Endometrial microvascular endothelial cells (primary cell): ENCODE measurements around the gene CACNB2. TPM values are rescaled to one million over a fixed set of nuclear protein-coding genes. Genes with fewer than 3 reads are reported as not detected.

ENCODE experiments used
- in situ Hi-C: cut with HindIII; loops from 2 replicates; pipeline ENCODE4 v1.10.0; 2017; ENCODE audit warnings: low sequenced_read_pairs, low pct_unique_long_range_greater_than_20kb; ENCODE audit errors: inconsistent ontology term
- total RNA-seq: library from RNA; depleted of rRNA; stranded (reverse); fragments of >200 nt; gene quantifications from one replicate; pipeline ENCODE4 v1.2.3, GENCODE V29; 2015; ENCODE audit errors: inconsistent ontology term

The CACNB2 gene
- total RNA-seq, 1 donor from 2014 or later, result not detected

DNA sequence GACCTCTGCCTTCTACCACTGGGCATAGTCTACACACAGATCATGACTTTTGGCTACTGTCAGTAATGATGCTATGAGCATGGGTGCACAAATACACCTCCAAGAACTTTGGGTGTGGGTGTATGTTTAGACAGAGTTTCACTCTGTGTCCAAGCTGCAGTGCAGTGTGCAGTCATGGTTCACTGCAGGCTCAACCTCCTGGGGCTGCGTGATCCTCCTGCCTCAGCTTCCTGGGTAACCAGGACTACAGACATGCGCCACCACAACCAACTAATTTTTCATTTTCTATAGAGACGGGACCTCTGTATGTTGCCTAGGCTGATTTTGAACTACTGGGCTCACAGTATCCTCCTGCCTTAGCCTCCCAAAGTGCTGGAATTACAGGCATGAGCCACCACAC lies 316.8 kb downstream of the CACNB2 start:
- in situ Hi-C loops, result no loop called here

- in situ Hi-C loops, result no loop called here
Observed at GRCh38 chr10:18460032-18460431, 319.8 kb downstream of the CACNB2 start.

DNA sequence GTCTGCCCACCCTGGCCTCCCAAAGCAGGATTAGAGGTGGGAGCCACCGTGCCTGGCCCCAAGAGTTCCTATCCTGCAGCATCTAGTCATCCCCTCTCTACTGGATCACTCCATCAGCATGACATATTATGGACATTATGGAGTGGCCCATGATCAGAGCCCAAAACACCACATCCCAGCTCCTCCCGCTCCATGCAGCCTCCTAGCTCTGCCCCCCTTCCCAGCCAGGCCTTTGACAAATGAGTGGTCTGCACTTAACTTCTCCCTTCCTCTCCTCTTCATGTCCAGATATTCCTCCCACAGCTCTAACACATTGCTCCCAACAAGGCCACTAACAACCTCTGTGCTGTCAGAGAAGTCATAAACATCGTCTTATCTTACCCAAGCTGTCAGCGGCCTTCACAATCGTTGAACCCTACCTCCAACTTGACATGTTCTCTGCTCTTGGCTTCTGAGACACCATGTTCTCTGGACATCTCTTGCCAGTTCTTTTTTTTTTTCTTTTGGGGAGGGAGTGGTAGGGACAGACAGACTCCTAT lies 323.5 kb downstream of the CACNB2 start:
- in situ Hi-C loops, result no loop called here

GRCh38 chr10:18469125-18469524 lies 328.9 kb downstream of the CACNB2 start:
- in situ Hi-C loops, result no loop called here

GRCh38 chr10:18472977-18473376 lies 332.8 kb downstream of the CACNB2 start:
- in situ Hi-C loops, result no loop called here

DNA sequence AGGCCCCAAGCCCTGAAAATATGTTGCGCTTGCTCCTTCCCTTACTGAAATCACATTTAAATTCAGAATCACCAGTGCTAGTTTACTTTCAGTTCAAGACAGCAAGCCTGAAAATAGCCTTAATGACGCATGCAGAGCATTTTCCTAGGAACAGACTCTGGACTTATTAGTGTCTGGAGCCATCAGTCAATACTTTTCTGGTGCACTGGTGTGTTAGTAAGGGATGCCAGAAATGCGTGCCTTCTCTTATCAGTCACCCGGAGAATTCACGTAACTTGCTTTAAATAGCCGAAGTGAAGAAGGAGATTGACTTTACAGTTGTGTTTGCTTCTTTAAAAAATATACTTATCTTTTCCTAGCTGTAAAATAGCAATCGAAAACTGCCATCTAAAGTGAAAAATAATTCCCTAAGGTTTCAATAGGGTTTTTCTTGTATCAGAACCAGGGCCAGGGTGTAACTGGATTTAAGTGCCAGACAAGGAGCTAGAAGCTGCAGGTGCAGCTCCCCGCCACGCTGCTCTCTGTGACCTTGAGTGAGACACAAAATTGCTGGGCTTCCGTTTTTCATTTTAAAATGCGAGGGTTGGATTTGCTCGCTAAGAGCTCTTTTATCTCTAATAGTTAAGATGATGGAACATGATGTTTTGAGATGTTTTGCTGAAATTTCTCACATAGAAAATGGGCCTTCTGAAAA lies 333.3 kb downstream of the CACNB2 start:
- in situ Hi-C loops, result no loop called here

- in situ Hi-C loops, result no loop called here
Observed at GRCh38 chr10:18474118-18474455, 333.9 kb downstream of the CACNB2 start.

DNA sequence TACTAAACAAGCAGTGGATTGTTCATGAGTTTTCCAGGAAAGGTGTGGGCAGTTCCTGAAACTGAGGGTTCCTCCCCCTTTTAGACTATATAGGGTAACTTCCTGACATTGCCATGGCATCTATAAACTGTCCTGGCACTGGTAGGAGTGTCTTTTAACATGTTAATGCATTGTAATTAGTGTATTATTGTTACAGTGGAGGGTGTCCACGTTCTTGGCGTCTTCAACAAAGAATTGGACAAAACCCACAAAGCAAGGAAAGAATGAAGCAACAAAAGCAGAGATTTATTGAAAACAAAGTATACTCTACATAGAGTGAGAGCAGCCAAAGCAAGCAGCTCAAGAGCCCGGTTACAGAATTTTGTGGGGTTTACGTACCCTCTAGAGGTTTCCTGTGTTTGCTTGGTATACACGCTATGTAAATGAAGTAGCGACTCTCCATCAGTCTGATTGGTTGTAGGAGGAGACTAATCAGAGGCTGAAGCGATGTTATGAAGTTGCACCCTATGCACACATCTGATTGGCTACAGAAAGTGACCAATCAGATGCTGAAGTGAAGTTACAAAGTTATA lies 335.9 kb downstream of the CACNB2 start:
- in situ Hi-C loops, result no loop called here

GRCh38 chr10:18478354-18478753 lies 338.1 kb downstream of the CACNB2 start:
- in situ Hi-C loops, result no loop called here

- in situ Hi-C loops, result no loop called here
Observed at GRCh38 chr10:18479502-18479901, 339.3 kb downstream of the CACNB2 start.

DNA sequence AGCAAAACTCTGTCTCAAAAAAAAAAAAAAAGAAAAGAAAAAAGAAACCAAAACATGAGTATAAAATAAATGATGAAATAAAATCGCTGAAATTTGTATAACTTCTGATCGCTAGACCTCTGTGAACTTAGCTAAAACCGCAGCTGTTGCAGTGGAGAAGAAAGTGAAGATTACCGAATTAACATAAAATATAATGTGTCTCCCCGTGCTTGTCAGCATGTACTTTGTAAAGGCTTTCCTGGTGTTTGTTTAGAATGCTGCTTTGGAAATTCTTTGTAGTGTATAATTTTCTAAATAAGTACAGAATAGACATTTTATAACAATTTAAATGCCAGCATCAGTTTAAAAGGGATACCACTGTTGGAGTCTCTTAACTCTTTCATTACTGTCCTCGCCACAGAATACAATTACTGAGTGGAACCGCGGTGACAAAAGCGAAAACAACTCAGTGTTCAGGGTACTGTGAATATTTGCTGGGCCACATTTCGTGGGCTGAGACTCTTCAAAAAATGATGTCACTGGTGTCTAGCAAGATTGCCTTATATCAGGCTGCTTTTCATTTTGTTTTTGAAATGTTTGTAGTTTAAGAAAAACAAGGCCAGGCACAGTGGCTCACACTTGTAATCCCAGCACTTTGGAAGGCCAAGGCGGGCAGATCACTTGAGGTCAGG lies 343.4 kb downstream of the CACNB2 start:
- in situ Hi-C loops, result no loop called here

GRCh38 chr10:18486438-18486837 lies 346.2 kb downstream of the CACNB2 start:
- in situ Hi-C loops, result no loop called here

DNA sequence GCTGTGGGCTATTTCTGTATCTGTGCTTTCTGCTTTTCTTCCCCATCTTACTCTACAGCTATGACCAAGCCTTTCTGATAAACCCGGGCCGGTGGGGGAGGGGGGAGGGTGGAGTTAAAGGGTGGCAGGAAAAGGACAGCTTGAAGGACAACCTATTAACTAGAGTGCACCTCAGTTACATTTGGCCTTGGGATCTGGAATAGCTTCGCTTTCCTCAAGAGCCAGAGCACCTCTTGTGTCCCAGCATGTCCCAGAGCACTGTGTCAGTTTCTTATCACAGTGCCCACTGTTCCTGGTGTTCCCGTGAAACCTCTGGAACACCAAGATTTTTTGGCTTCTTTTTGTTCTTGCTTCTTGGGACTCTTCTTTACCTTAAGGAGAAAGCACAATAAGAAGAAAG lies 350.5 kb downstream of the CACNB2 start:
- in situ Hi-C loops, result no loop called here

DNA sequence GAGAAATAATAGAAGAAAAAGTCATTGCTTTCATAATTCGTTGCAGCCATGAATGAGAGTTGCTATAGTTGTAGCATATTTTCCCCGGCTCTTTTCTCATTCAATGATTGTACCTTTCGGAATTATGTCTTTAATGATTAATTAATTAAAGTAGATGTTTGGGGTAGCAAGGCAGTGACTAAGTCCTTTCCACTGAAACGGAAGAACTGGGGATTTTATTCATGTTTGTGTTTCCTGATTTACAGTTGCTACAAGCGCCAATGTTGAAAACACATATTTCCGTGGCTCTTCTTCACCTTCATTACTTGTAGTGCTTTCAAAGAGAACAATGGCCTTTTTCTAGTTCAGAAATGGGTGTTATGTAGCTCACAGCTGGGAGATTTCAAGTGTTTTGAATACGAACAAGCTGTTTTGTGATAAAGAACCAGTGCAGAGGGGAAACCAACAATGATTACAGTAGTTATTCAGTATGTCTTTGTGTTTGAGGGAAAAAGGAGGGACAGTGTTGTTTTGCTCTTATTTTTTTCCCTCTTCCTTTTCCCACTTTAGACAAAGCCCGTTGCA lies 357.7 kb downstream of the CACNB2 start:
- in situ Hi-C loops, result no loop called here

DNA sequence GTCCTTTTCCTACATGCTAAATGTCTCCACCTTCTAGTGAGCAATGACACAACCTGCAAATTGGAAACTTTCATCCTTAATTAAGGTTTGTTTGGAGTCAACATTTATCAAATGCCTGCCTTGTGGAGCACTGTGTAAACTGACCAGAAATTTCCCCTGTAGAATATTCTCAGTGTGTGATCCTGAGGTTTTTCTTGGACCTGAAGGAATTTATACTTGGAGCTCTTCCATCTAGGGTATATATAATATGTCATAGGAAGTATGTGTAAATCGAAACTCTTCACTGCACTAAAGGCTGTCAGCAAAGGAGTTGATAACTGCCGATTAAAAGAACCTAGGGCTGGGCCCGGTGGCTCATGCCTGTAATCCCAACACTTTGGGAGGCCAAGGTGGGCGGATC lies 358.8 kb downstream of the CACNB2 start:
- in situ Hi-C loops, result no loop called here

- in situ Hi-C loops, result no loop called here
Observed at GRCh38 chr10:18500576-18500975, 360.4 kb downstream of the CACNB2 start.

GRCh38 chr10:18501198-18501597 lies 361.0 kb downstream of the CACNB2 start:
- in situ Hi-C loops, result no loop called here

- in situ Hi-C loops, result no loop called here
Observed at GRCh38 chr10:18501629-18502028, 361.4 kb downstream of the CACNB2 start.

DNA sequence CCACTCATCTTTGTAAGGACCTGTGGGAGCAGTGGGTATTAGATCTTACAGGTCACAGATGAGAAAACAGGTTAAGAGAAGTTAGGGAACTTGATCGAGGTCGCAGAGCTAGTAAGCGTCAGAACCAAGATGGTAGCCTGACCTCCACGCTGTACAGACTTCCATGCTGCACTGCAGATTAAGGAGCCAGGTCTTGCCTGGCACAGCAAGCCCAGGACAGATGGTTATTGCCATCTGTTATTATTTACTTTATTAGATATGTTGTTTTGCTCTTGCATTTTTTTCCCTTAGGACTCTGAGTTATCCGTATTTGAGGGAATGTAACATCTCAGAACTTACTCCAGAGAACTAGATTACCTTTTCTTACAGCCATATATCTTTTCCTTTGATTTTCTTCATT lies 363.9 kb downstream of the CACNB2 start:
- in situ Hi-C loops, result no loop called here
